H9 (cell line): Measurements from ENCODE around the gene FCHSD2. TPM values are rescaled to one million over a fixed set of nuclear protein-coding genes. Genes with fewer than 3 reads are reported as not detected.

ENCODE experiments used
- DNase-seq: peaks from one replicate; pipeline ENCODE4 v3.0.0-alpha.2; 2017
- H2AFZ ChIP-seq: one replicate; pipeline ENCODE4 v1.6.1; 2013; ENCODE audit warnings: mild to moderate bottlenecking, low read length, control low read depth, moderate library complexity
- H2AK5ac ChIP-seq: 2 replicates; pipeline ENCODE4 v1.6.1; 2013; ENCODE audit warnings: low read length, control low read depth, mixed read lengths; ENCODE audit not compliant: insufficient read length
- H2BK120ac ChIP-seq: one replicate; pipeline ENCODE4 v1.6.1; 2013; ENCODE audit warnings: low read depth, mild to moderate bottlenecking, low read length, control low read depth, inconsistent platforms; ENCODE audit not compliant: poor library complexity, severe bottlenecking
- H2BK12ac ChIP-seq: 2 replicates; pipeline ENCODE4 v1.6.1; 2013; ENCODE audit warnings: low read length, control low read depth, mixed read lengths, low read depth; ENCODE audit not compliant: insufficient read length
- H2BK15ac ChIP-seq: 2 replicates; pipeline ENCODE4 v1.6.1; 2013; ENCODE audit warnings: low read depth, low read length, control low read depth
- H2BK20ac ChIP-seq: one replicate; pipeline ENCODE4 v1.6.1; 2013; ENCODE audit warnings: low read depth, mild to moderate bottlenecking, low read length, control low read depth, inconsistent platforms; ENCODE audit not compliant: poor library complexity, severe bottlenecking
- H2BK5ac ChIP-seq: 2 replicates; pipeline ENCODE4 v1.6.1; 2013; ENCODE audit warnings: low read length, control low read depth, mixed read lengths; ENCODE audit not compliant: insufficient read length
- H3K14ac ChIP-seq: 2 replicates; pipeline ENCODE4 v1.6.1; 2013; ENCODE audit warnings: low read length, control low read depth; ENCODE audit not compliant: insufficient read depth
- H3K18ac ChIP-seq: 2 replicates; pipeline ENCODE4 v1.6.1; 2013; ENCODE audit warnings: low read depth, mild to moderate bottlenecking, mixed read lengths, low read length, control low read depth; ENCODE audit not compliant: insufficient read length
- H3K23ac ChIP-seq: 2 replicates; pipeline ENCODE4 v1.6.1; 2013; ENCODE audit warnings: low read length, control low read depth, mixed read lengths, low read depth; ENCODE audit not compliant: insufficient read length
- H3K23me2 ChIP-seq: 2 replicates; pipeline ENCODE4 v1.6.1; 2013; ENCODE audit warnings: low read depth, mild to moderate bottlenecking, mixed read lengths, low read length, control low read depth; ENCODE audit not compliant: insufficient read length, poor library complexity, severe bottlenecking
- H3K27ac ChIP-seq: 2 replicates; pipeline ENCODE4 v1.5.1; 2013; ENCODE audit warnings: low read length, control low read depth, mixed read lengths, low read depth; ENCODE audit not compliant: insufficient read length
- H3K27me3 ChIP-seq: 2 replicates; pipeline ENCODE4 v1.6.1; 2013; ENCODE audit warnings: low read length, control low read depth, inconsistent platforms; ENCODE audit not compliant: insufficient read depth
- H3K4ac ChIP-seq: 2 replicates; pipeline ENCODE4 v1.6.1; 2013; ENCODE audit warnings: low read depth, mild to moderate bottlenecking, control low read depth, inconsistent platforms, low read length, moderate library complexity
- H3K4me1 ChIP-seq: 2 replicates; pipeline ENCODE4 v1.6.1; 2013; ENCODE audit warnings: low read length, control low read depth, inconsistent platforms; ENCODE audit not compliant: insufficient read depth
- H3K4me2 ChIP-seq: 2 replicates; pipeline ENCODE4 v1.6.1; 2013; ENCODE audit warnings: low read length, control low read depth, mixed read lengths; ENCODE audit not compliant: insufficient read length, insufficient read depth
- H3K56ac ChIP-seq: 2 replicates; pipeline ENCODE4 v1.6.1; 2013; ENCODE audit warnings: low read depth, mild to moderate bottlenecking, mixed read lengths, low read length, control low read depth; ENCODE audit not compliant: insufficient read length
- H3K79me1 ChIP-seq: 2 replicates; pipeline ENCODE4 v1.6.1; 2013; ENCODE audit warnings: low read depth, mild to moderate bottlenecking, moderate library complexity, low read length, control low read depth, inconsistent platforms; ENCODE audit not compliant: insufficient read depth, poor library complexity, severe bottlenecking
- H3K79me2 ChIP-seq: 2 replicates; pipeline ENCODE4 v1.6.1; 2013; ENCODE audit warnings: low read length, control low read depth, inconsistent platforms; ENCODE audit not compliant: insufficient read depth
- H3K9ac ChIP-seq: 2 replicates; pipeline ENCODE4 v1.6.1; 2013; ENCODE audit warnings: low read length, control low read depth, mixed read lengths; ENCODE audit not compliant: insufficient read length; ENCODE audit errors: extremely low read depth
- H3K9me3 ChIP-seq: one replicate; pipeline ENCODE4 v1.6.1; 2013; ENCODE audit warnings: low read depth, low read length, inconsistent platforms; ENCODE audit not compliant: control insufficient read depth
- H3T11ph ChIP-seq: one replicate; pipeline ENCODE4 v1.6.1; 2013; ENCODE audit warnings: mild to moderate bottlenecking, low read length, control low read depth, inconsistent platforms
- H4K20me1 ChIP-seq: one replicate; pipeline ENCODE4 v1.6.1; 2013; ENCODE audit not compliant: control insufficient read depth, insufficient read length, insufficient read depth
- H4K5ac ChIP-seq: 2 replicates; pipeline ENCODE4 v1.6.1; 2013; ENCODE audit warnings: low read depth, mild to moderate bottlenecking, mixed read lengths, low read length, control low read depth; ENCODE audit not compliant: insufficient read length
- H4K8ac ChIP-seq: replicated peaks from 2 replicates; pipeline ENCODE4 v1.6.1; 2013; ENCODE audit warnings: low read length, control low read depth, mixed read lengths, low read depth; ENCODE audit not compliant: insufficient read length
- H4K91ac ChIP-seq: 2 replicates; pipeline ENCODE4 v1.6.1; 2013; ENCODE audit warnings: low read depth, mild to moderate bottlenecking, moderate library complexity, mixed read lengths, low read length, control low read depth; ENCODE audit not compliant: insufficient read length
- H3K27ac Mint-ChIP-seq, 3 experiments: 2 replicates in 2 of 3; 3 replicates in 1 of 3; pipeline ENCODE4 v1.8.0; 2020 to 2021; ENCODE audit warnings: mixed read lengths in 3 of 3, mild to moderate bottlenecking in 1 of 3, moderate library complexity in 1 of 3
- H3K27me3 Mint-ChIP-seq: 2 replicates; pipeline ENCODE4 v1.8.0; 2021; ENCODE audit warnings: low read depth, mild to moderate bottlenecking, moderate library complexity, mixed read lengths
- H3K36me3 Mint-ChIP-seq, 3 experiments: 2 replicates in 2 of 3; 3 replicates in 1 of 3; pipeline ENCODE4 v1.8.0; 2020 to 2021; ENCODE audit warnings: low read depth in 3 of 3, mixed read lengths in 3 of 3; ENCODE audit not compliant: insufficient read depth in 1 of 3
- H3K4me1 Mint-ChIP-seq, 2 experiments: 2 replicates each; pipeline ENCODE4 v1.8.0; 2020; ENCODE audit warnings: mixed read lengths in 2 of 2
- H3K4me3 Mint-ChIP-seq, 2 experiments: 2 replicates in 1 of 2; 3 replicates in 1 of 2; pipeline ENCODE4 v1.8.0; 2020 to 2021; ENCODE audit warnings: mild to moderate bottlenecking in 2 of 2, mixed read lengths in 2 of 2, moderate library complexity in 1 of 2
- H3K9me3 Mint-ChIP-seq, 2 experiments: 2 replicates in 1 of 2; 3 replicates in 1 of 2; pipeline ENCODE4 v1.8.0; 2020; ENCODE audit warnings: mild to moderate bottlenecking in 2 of 2, mixed read lengths in 2 of 2, moderate library complexity in 1 of 2
- WGBS: extraction: QIAGEN DNeasy Blood & Tissue Kit; methylation state at CpG from one replicate; pipeline ENCODE4 v1.1.7; 2013; ENCODE audit warnings: missing lambda C conversion rate, low lambda C conversion rate, mixed read lengths; ENCODE audit not compliant: insufficient read length; ENCODE audit errors: extremely low coverage; 5-methylcytosine and 5-hydroxymethylcytosine counted together
- total RNA-seq: library from RNA; stranded (reverse); gene quantifications from 2 replicates; pipeline ENCODE4 v1.2.1, GENCODE V29; 2021
- TF ChIP-seq, protein P1 (sequence below): fragments of 200-600 bp; sonication (generic); conservative IDR thresholded peaks from 3 replicates; pipeline ENCODE4 v1.8.0; 2021; ENCODE audit warnings: antibody characterized with exemption, mild to moderate bottlenecking

Gene FCHSD2
- total RNA-seq, 1 experiment from 2014 or later = 17.8 TPM

- no peaks in the 10 kb centered on the region for H3K9me3 Mint-ChIP-seq
- H4K91ac ChIP-seq = no peak overlapping the region
- no peak overlapping the region for H3K4me2 ChIP-seq
- no peak overlapping the region for H2BK5ac ChIP-seq
- H3K23me2 ChIP-seq = no peaks in the 10 kb centered on the region
- H3K4me1 Mint-ChIP-seq = peaks cover 12 to 23% of the 10 kb centered on the region in 2 experiments
- no peak overlapping the region for H3K4ac ChIP-seq
- no peak overlapping the region for H4K5ac ChIP-seq
- no peaks in the 10 kb centered on the region for H3K27me3 ChIP-seq
- no peak overlapping the region for H3K27ac Mint-ChIP-seq
- TF ChIP-seq, protein P1, sequence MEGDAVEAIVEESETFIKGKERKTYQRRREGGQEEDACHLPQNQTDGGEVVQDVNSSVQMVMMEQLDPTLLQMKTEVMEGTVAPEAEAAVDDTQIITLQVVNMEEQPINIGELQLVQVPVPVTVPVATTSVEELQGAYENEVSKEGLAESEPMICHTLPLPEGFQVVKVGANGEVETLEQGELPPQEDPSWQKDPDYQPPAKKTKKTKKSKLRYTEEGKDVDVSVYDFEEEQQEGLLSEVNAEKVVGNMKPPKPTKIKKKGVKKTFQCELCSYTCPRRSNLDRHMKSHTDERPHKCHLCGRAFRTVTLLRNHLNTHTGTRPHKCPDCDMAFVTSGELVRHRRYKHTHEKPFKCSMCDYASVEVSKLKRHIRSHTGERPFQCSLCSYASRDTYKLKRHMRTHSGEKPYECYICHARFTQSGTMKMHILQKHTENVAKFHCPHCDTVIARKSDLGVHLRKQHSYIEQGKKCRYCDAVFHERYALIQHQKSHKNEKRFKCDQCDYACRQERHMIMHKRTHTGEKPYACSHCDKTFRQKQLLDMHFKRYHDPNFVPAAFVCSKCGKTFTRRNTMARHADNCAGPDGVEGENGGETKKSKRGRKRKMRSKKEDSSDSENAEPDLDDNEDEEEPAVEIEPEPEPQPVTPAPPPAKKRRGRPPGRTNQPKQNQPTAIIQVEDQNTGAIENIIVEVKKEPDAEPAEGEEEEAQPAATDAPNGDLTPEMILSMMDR = no peak
- no peak overlapping the region for H3K9ac ChIP-seq
- no peak overlapping the region for H2AK5ac ChIP-seq
- H3K4me3 Mint-ChIP-seq = no peak overlapping the region
- WGBS = no CpG with 5 or more reads among the region's 8 CpGs
- H2BK120ac ChIP-seq = no peak overlapping the region
- H3K14ac ChIP-seq = no peak overlapping the region
- no peaks in the 10 kb centered on the region for H3K79me2 ChIP-seq
- H3K27ac ChIP-seq = no peak overlapping the region
- no peak for DNase-seq
- H4K8ac ChIP-seq = no peak overlapping the region
- H2AFZ ChIP-seq = no peak overlapping the region
- no peak overlapping the region for H3T11ph ChIP-seq
- H3K27me3 Mint-ChIP-seq = peaks cover 2% of the 10 kb centered on the region
- H3K79me1 ChIP-seq = no peaks in the 10 kb centered on the region
- H2BK15ac ChIP-seq = no peak overlapping the region
- H3K23ac ChIP-seq = no peak overlapping the region
- H3K36me3 Mint-ChIP-seq = no peaks in the 10 kb centered on the region
- no peaks in the 10 kb centered on the region for H3K9me3 ChIP-seq
- H4K20me1 ChIP-seq = no peaks in the 10 kb centered on the region
- peaks cover 5% of the 10 kb centered on the region; the same call in 1 of the 2 replicates for H3K4me1 ChIP-seq
- H3K56ac ChIP-seq = no peak overlapping the region
- H3K18ac ChIP-seq = no peak overlapping the region
- H2BK20ac ChIP-seq = no peak overlapping the region
- H2BK12ac ChIP-seq = no peak overlapping the region
Observed at GRCh38 chr11:73171436-73172161, 29.5 kb upstream of the FCHSD2 start.
